MM.1S (cell line): Measurements from ENCODE around the gene BACH2.

ENCODE experiments used
- CTCF ChIP-seq: fragments of 300-600 bp; sonication (generic); IDR thresholded peaks from 2 replicates; pipeline ENCODE4 v1.5.1; 2016; ENCODE audit warnings: antibody characterized with exemption, low read length, mixed read lengths
- EZH2 ChIP-seq: fragments of 300-600 bp; sonication (generic); optimal IDR thresholded peaks from 2 replicates; pipeline ENCODE3; 2017; ENCODE audit warnings: low read depth, mild to moderate bottlenecking, antibody characterized with exemption, low read length, mixed read lengths
- EZH2phosphoT487 ChIP-seq: fragments of 300-600 bp; sonication (generic); IDR thresholded peaks from 2 replicates; pipeline ENCODE4 v1.6.1; 2018; ENCODE audit warnings: antibody characterized with exemption, low read length

- TF ChIP-seq CTCF (no peak), EZH2 (no peak), EZH2phosphoT487 (no peak)
Observed at GRCh38 chr6:89916136-89916920, 380.3 kb downstream of the BACH2 start.
